ENCODE results near the gene POU3F3. TPM values are rescaled to one million over a fixed set of nuclear protein-coding genes. Genes with fewer than 3 reads are reported as not detected.

The POU3F3 gene
- polyA plus RNA-seq, 5 donors: 0.42 TPM; not detected in 4

Other genes with a start within 250 kb of the POU3F3 start
- 10 to 100 TPM; 34.9 to 45.0 (median 41.9) TPM for gene MRPS9, start 184.0 kb downstream of the POU3F3 start, polyA plus RNA-seq (ENCODE audit: insufficient read depth in 1 of 5, insufficient read length in 5 of 5, low replicate concordance in 1 of 5)